K562 (cell line): Measurements from ENCODE around the gene KLHL22. TPM values are rescaled to one million over a fixed set of nuclear protein-coding genes. Genes with fewer than 3 reads are reported as not detected.

ENCODE experiments used
- ADNP ChIP-seq: fragments of 200-800 bp; sonication (Bioruptor generic); IDR thresholded peaks from 2 replicates; pipeline ENCODE4 v1.6.1; 2016; ENCODE audit warnings: missing genetic modification characterization, missing compliant biosample characterization
- BRCA1 ChIP-seq, 2 experiments: fragments of 450-650 bp in 1 of 2; sonication (generic) in 1 of 2; formaldehyde crosslinking in 1 of 2; IDR thresholded peaks; 2 replicates each; pipeline versions ENCODE4 v1.5.0 to v1.6.1; 2017 to 2020; ENCODE audit warnings: mild to moderate bottlenecking in 1 of 2, missing genetic modification reagents in 1 of 2
- CREB5 ChIP-seq: fragments of 250-450 bp; sonication (Bioruptor Pico); IDR thresholded peaks from 2 replicates; pipeline ENCODE4 v1.5.0; 2020; ENCODE audit warnings: mild to moderate bottlenecking
- ERF ChIP-seq: fragments of 450-650 bp; formaldehyde crosslinking; IDR thresholded peaks from 2 replicates; pipeline ENCODE4 v1.4.0; 2020; ENCODE audit warnings: mild to moderate bottlenecking, mixed read lengths
- HNRNPK ChIP-seq: fragments of 200-400 bp; formaldehyde crosslinking; IDR thresholded peaks from one replicate; pipeline ENCODE4 v1.6.1; 2018; ENCODE audit warnings: mild to moderate bottlenecking, low read depth, low read length; ENCODE audit not compliant: poor library complexity, severe bottlenecking
- MCM7 ChIP-seq, 2 experiments: fragments of 450-650 bp; IDR thresholded peaks; 2 replicates each; pipeline ENCODE4 v1.6.1; 2016 to 2018
- PRMT5 ChIP-seq: sonication (generic); formaldehyde crosslinking; IDR thresholded peaks from 2 replicates; pipeline ENCODE4 v1.5.0; 2020; ENCODE audit warnings: missing genetic modification reagents
- RAD51 ChIP-seq: fragments of 450-650 bp; IDR thresholded peaks from 2 replicates; pipeline ENCODE4 v1.7.1; 2016; ENCODE audit warnings: low read depth, mild to moderate bottlenecking, borderline replicate concordance
- ZNF224 ChIP-seq: sonication (generic); formaldehyde crosslinking; IDR thresholded peaks from 2 replicates; pipeline ENCODE4 v1.8.0; 2022; ENCODE audit warnings: mild to moderate bottlenecking, missing genetic modification reagents
- ZNF232 ChIP-seq: sonication (generic); formaldehyde crosslinking; IDR thresholded peaks from 2 replicates; pipeline ENCODE4 v1.8.0; 2022; ENCODE audit warnings: mild to moderate bottlenecking, missing genetic modification reagents
- ZNF263 ChIP-seq: sonication (generic); formaldehyde crosslinking; IDR thresholded peaks from 2 replicates; pipeline ENCODE4 v1.8.0; 2022; ENCODE audit warnings: mild to moderate bottlenecking, missing genetic modification reagents, borderline replicate concordance
- ZNF398 ChIP-seq: fragments of 250-450 bp; sonication (Bioruptor Pico); IDR thresholded peaks from 2 replicates; pipeline ENCODE4 v1.8.0; 2021; ENCODE audit warnings: moderate library complexity, mild to moderate bottlenecking, inconsistent platforms
- ZNF57 ChIP-seq: fragments of 450-650 bp; formaldehyde crosslinking; IDR thresholded peaks from 2 replicates; pipeline ENCODE4 v1.4.0; 2020; ENCODE audit warnings: mild to moderate bottlenecking, moderate library complexity
- polyA plus RNA-seq, 8 experiments: library from polyadenylated mRNA; depleted of rRNA in 4 of 8; stranded (reverse) in 5 of 8; unstranded in 3 of 8; fragments of >200 nt; fragmentation: Nextera tagmentation in 2 of 8; fragmentation: Illumina TruSeq in 1 of 8; extraction: Ambion mirVana in 2 of 8; extraction: Trizol in 1 of 8; gene quantifications; 2 replicates each; pipeline versions ENCODE4 v1.2.1 to v1.2.3, GENCODE V29; 2011 to 2014; ENCODE audit warnings: inconsistent platforms in 1 of 8, missing spikeins in 1 of 8
- total RNA-seq, 7 experiments: library from RNA; depleted of rRNA in 6 of 7; stranded (reverse); fragments of >200 nt in 6 of 7; fragmentation: Illumina TruSeq in 2 of 7; extraction: Trizol in 2 of 7; gene quantifications; 2 replicates each; pipeline versions ENCODE4 v1.2.1 to v1.2.3, GENCODE V29; 2011 to 2021; ENCODE audit warnings: low replicate concordance in 1 of 7
- TF ChIP-seq, protein P1 (sequence below): fragments of 450-650 bp; IDR thresholded peaks from 2 replicates; pipeline ENCODE4 v1.6.1; 2016; ENCODE audit warnings: borderline replicate concordance
- TF ChIP-seq, protein P2 (sequence below): fragments of 250-450 bp; sonication (Bioruptor Pico); IDR thresholded peaks from 2 replicates; pipeline ENCODE4 v1.5.0; 2020; ENCODE audit warnings: mild to moderate bottlenecking, borderline replicate concordance
- TF ChIP-seq, protein P3 (sequence below): IDR thresholded peaks from 2 replicates; pipeline ENCODE4 v1.6.1; 2016; ENCODE audit warnings: missing genetic modification characterization, missing compliant biosample characterization

KLHL22 gene
- total and polyA plus RNA-seq, 9 of the 15 experiments (the other 6 are each of a cell fraction or from before 2014, with no cell fraction given) = 1.3 to 25.6 (median 15.2) TPM

GRCh38 chr22:20494978-20495860 lies at the start of gene KLHL22 (continued):
- no peak for TF ChIP-seq ADNP
- no peak for TF ChIP-seq ZNF263 (CRISPR knock-in tag)
- no peak; the same call in 1 of the 2 replicates for TF ChIP-seq PRMT5 (CRISPR knock-in tag)
- no peak for TF ChIP-seq CREB5 (CRISPR knock-in tag)
- peak; percentile 97 for TF ChIP-seq ERF (CRISPR knock-in tag)
- TF ChIP-seq ZNF398 (CRISPR knock-in tag) = no peak
- TF ChIP-seq, protein P1, sequence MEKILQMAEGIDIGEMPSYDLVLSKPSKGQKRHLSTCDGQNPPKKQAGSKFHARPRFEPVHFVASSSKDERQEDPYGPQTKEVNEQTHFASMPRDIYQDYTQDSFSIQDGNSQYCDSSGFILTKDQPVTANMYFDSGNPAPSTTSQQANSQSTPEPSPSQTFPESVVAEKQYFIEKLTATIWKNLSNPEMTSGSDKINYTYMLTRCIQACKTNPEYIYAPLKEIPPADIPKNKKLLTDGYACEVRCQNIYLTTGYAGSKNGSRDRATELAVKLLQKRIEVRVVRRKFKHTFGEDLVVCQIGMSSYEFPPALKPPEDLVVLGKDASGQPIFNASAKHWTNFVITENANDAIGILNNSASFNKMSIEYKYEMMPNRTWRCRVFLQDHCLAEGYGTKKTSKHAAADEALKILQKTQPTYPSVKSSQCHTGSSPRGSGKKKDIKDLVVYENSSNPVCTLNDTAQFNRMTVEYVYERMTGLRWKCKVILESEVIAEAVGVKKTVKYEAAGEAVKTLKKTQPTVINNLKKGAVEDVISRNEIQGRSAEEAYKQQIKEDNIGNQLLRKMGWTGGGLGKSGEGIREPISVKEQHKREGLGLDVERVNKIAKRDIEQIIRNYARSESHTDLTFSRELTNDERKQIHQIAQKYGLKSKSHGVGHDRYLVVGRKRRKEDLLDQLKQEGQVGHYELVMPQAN = no peak
- TF ChIP-seq BRCA1 (IDR thresholded peaks at IDR 0.05) = no peak
- no peak for TF ChIP-seq BRCA1 (CRISPR knock-in tag; IDR thresholded peaks at IDR 0.05)
- no peak for TF ChIP-seq ZNF224 (CRISPR knock-in tag)
- no peak for TF ChIP-seq RAD51
- no peak for TF ChIP-seq ZNF57 (CRISPR knock-in tag)
- TF ChIP-seq HNRNPK = peak; percentile 99
- no peak for TF ChIP-seq MCM7 (IDR thresholded peaks at IDR 0.05)
- TF ChIP-seq, protein P2, sequence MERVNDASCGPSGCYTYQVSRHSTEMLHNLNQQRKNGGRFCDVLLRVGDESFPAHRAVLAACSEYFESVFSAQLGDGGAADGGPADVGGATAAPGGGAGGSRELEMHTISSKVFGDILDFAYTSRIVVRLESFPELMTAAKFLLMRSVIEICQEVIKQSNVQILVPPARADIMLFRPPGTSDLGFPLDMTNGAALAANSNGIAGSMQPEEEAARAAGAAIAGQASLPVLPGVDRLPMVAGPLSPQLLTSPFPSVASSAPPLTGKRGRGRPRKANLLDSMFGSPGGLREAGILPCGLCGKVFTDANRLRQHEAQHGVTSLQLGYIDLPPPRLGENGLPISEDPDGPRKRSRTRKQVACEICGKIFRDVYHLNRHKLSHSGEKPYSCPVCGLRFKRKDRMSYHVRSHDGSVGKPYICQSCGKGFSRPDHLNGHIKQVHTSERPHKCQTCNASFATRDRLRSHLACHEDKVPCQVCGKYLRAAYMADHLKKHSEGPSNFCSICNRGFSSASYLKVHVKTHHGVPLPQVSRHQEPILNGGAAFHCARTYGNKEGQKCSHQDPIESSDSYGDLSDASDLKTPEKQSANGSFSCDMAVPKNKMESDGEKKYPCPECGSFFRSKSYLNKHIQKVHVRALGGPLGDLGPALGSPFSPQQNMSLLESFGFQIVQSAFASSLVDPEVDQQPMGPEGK (CRISPR knock-in tag) = no peak
- TF ChIP-seq ZNF232 (CRISPR knock-in tag) = no peak
- TF ChIP-seq, protein P3, sequence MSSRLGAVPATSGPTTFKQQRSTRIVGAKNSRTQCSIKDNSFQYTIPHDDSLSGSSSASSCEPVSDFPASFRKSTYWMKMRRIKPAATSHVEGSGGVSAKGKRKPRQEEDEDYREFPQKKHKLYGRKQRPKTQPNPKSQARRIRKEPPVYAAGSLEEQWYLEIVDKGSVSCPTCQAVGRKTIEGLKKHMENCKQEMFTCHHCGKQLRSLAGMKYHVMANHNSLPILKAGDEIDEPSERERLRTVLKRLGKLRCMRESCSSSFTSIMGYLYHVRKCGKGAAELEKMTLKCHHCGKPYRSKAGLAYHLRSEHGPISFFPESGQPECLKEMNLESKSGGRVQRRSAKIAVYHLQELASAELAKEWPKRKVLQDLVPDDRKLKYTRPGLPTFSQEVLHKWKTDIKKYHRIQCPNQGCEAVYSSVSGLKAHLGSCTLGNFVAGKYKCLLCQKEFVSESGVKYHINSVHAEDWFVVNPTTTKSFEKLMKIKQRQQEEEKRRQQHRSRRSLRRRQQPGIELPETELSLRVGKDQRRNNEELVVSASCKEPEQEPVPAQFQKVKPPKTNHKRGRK = no peak
